Measurements from ENCODE around the gene SPACA9. TPM values are rescaled to one million over a fixed set of nuclear protein-coding genes. Genes with fewer than 3 reads are reported as not detected.
A peak's percentile ranks its signal among the peaks of the same experiment; 100 is the strongest.

SPACA9 gene
- total RNA-seq, 1 experiment from 2014 or later, result 2.1 TPM

DNA sequence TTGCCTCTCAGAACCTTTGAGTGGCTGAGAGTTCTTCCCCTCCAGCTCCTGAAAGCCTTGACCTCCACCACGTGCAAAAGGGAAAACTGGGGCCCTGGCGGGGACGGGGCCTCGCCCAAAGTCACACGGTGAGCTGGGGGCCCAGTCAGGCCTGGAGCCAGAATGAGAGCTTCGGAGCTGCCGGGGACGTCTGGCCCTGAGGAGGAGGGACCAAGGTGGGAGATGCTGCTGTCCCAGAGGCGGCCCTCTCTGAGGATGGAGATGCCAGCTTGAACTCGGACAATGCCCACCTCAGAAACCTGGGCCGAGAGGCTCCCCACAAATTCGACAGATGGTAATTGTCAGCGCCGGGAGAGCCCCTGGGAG is 1.3 kb upstream of the SPACA9 start:
- Histone ChIP-seq H3K36me3 (ENCODE audit: insufficient read depth, low read length, poor library complexity, severe bottlenecking) (no peaks in the 10 kb centered on the region), H3K4me3 (ENCODE audit: low read depth, low read length, poor library complexity, severe bottlenecking) (peak overlapping the region; percentile 80), H3K27me3 (replicated peaks; ENCODE audit: insufficient read depth, low read depth, low read length, poor library complexity) (no peaks in the 10 kb centered on the region), H3K4me1 (ENCODE audit: insufficient read depth, low read length, poor library complexity, severe bottlenecking) (no peaks in the 10 kb centered on the region), H3K27ac (ENCODE audit: low read depth, low read length, poor library complexity, severe bottlenecking) (no peak overlapping the region), H3K9me3 (ENCODE audit: low read depth, low read length, poor library complexity, severe bottlenecking) (no peaks in the 10 kb centered on the region)
- ChIA-PET CTCF (no interaction called here), POLR2A (ENCODE audit: low non-redundant PET) (no interaction called here)
- DNase-seq (ENCODE audit: low spot score), result no peak
- TF ChIP-seq EZH2 (IDR thresholded peaks at IDR 0.05; ENCODE audit: borderline replicate concordance, low read depth, low read length, poor library complexity, severe bottlenecking), result no peak
- TF ChIP-seq, protein P1, sequence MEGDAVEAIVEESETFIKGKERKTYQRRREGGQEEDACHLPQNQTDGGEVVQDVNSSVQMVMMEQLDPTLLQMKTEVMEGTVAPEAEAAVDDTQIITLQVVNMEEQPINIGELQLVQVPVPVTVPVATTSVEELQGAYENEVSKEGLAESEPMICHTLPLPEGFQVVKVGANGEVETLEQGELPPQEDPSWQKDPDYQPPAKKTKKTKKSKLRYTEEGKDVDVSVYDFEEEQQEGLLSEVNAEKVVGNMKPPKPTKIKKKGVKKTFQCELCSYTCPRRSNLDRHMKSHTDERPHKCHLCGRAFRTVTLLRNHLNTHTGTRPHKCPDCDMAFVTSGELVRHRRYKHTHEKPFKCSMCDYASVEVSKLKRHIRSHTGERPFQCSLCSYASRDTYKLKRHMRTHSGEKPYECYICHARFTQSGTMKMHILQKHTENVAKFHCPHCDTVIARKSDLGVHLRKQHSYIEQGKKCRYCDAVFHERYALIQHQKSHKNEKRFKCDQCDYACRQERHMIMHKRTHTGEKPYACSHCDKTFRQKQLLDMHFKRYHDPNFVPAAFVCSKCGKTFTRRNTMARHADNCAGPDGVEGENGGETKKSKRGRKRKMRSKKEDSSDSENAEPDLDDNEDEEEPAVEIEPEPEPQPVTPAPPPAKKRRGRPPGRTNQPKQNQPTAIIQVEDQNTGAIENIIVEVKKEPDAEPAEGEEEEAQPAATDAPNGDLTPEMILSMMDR (conservative IDR thresholded peaks at IDR 0.05; ENCODE audit: low read depth, low read length), result no peak
- intact Hi-C loops (cut with micrococcal nuclease; ENCODE audit: unreplicated experiment), result no loop called here
- BruUV-seq (replicated peaks), result no TSS peak

DNA sequence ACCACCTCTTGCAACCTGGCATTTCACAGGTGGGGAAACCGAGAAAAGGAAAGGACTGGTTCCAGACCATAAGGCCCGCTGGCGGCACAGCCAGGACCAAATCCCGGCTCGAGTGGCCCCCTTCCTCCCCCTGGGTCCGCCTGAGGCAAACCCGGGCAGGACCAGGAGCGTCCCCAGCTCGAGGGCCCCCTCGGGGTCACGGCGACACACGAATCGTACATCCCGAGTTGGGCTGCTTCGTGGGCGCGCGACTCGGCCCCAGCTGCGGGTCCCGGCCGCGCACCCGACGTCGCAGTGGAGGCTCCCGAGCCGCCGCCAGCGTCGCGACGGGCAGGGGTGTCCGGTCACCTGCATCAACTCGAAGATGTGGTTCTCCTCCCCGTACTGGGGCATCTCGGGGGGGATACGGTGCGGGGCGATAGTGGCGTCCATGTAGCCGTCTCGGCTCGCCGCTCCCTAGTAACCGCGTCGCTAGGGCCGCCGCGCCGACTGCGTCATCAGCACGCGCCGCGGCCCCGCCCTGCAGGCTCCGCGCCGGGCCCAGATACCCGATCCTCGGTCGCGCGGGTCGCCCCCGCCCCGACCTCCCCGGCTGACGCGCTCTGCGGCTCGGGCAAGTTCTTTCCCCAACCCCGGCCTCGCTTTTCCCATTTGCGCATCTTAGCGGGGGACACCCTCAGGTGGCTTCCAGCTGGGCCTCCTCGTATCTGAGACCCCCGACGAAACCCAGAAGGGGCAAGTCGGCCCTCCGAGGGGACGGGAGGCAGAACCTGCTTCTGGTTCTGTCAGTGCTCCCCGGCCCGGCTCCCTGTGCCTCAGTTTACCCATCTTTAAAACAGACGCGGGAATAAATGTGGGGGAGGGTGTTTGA is 639 bp upstream of the SPACA9 start, which contains the start of gene AK8:
Gene AK8 (minus strand): TSS at position 461 of the 871 bp plus-strand sequence. CDS start 29 bp downstream, at position 432.
- no TSS peak for BruUV-seq (replicated peaks)
- Histone ChIP-seq H3K4me3 (ENCODE audit: low read depth, low read length, poor library complexity, severe bottlenecking) (peak within 1 kb of the TSS; percentile 80), H3K36me3 (ENCODE audit: insufficient read depth, low read length, poor library complexity, severe bottlenecking) (no peaks in the 10 kb centered on the region), H3K27ac (ENCODE audit: low read depth, low read length, poor library complexity, severe bottlenecking) (peak within 1 kb of the TSS; percentile 69), H3K9me3 (ENCODE audit: low read depth, low read length, poor library complexity, severe bottlenecking) (no peaks in the 10 kb centered on the region), H3K27me3 (replicated peaks; ENCODE audit: insufficient read depth, low read depth, low read length, poor library complexity) (no peaks in the 10 kb centered on the region), H3K4me1 (ENCODE audit: insufficient read depth, low read length, poor library complexity, severe bottlenecking) (no peaks in the 10 kb centered on the region)
- DNase-seq (ENCODE audit: low spot score), result peak; percentile 79
- ChIA-PET POLR2A (ENCODE audit: low non-redundant PET) (no interaction called here), CTCF (no interaction called here)
- TF ChIP-seq, protein P1 (conservative IDR thresholded peaks at IDR 0.05; ENCODE audit: low read depth, low read length), result no peak
- TF ChIP-seq EZH2 (IDR thresholded peaks at IDR 0.05; ENCODE audit: borderline replicate concordance, low read depth, low read length, poor library complexity, severe bottlenecking), result no peak
- intact Hi-C loops (cut with micrococcal nuclease; ENCODE audit: unreplicated experiment), result no loop called here

DNA sequence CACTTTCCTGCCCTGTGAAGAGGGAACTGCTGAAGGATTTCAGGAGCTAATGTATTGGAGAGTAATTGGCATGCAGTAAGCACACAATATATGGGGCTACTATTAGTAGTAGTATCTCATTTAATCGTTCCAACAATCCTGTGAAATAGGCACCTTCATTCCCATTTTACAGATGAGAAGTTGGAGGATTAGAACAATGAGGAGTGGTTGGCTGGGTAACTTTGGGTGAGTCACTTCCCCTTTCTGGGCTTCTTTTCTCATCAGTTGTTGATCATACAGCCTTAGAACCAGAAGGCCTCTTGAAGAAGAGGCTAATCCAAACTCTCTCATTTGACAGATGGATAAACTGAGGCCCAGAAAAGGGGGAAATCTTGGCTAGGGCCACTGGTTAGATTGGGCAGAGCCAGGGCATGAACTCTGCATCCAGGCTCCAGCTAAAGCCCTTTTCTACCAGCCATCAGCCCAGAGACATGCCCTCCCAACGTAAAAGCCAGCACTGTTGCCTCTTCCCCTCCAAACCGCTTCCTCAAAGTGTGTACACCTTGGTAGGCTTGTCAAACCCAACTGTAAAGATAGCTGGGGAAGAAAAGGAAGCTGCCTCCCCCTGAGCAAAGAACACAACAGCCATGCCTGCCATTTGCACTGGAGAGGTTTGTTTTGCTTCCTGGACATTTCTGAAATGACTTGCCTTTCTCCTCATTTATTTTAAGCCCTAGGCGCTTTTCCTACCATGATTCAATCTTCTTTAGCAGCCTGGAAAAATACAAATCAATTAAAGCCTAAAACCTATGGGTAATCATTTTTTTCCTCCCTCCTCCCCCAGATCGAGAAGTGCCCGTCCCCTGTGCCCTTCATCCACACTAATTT is 992 bp downstream of the SPACA9 start:
- peak overlapping the region; percentile 80 for H3K4me3 ChIP-seq (ENCODE audit: low read depth, low read length, poor library complexity, severe bottlenecking)
- ChIA-PET CTCF (no interaction called here), POLR2A (ENCODE audit: low non-redundant PET) (no interaction called here)

More for the DNA sequence above, 992 bp downstream of the SPACA9 start:
- H3K36me3 ChIP-seq (ENCODE audit: insufficient read depth, low read length, poor library complexity, severe bottlenecking), result no peaks in the 10 kb centered on the region
- no peak for DNase-seq (ENCODE audit: low spot score)
- no peaks in the 10 kb centered on the region for H3K4me1 ChIP-seq (ENCODE audit: insufficient read depth, low read length, poor library complexity, severe bottlenecking)
- no TSS peak for BruUV-seq (replicated peaks)
- no peaks in the 10 kb centered on the region for H3K9me3 ChIP-seq (ENCODE audit: low read depth, low read length, poor library complexity, severe bottlenecking)
- H3K27me3 ChIP-seq (replicated peaks; ENCODE audit: insufficient read depth, low read depth, low read length, poor library complexity), result no peaks in the 10 kb centered on the region
- intact Hi-C loops (cut with micrococcal nuclease; ENCODE audit: unreplicated experiment), result no loop called here
- TF ChIP-seq, protein P1 (conservative IDR thresholded peaks at IDR 0.05; ENCODE audit: low read depth, low read length), result no peak
- TF ChIP-seq EZH2 (IDR thresholded peaks at IDR 0.05; ENCODE audit: borderline replicate concordance, low read depth, low read length, poor library complexity, severe bottlenecking), result no peak
- no peak overlapping the region for H3K27ac ChIP-seq (ENCODE audit: low read depth, low read length, poor library complexity, severe bottlenecking)

Data from A673 (cell line).